ENCODE measurements around the gene LDHAL6A.
A peak's percentile ranks its signal among the peaks of the same experiment; 100 is the strongest.

LDHAL6A gene

GRCh38 chr11:18493310-18493709 is 37.7 kb downstream of the LDHAL6A start:
- peaks cover 12% of the 10 kb centered on the region for H3K36me3 ChIP-seq (ENCODE audit: control insufficient read depth, insufficient read depth, low read length)

GRCh38 chr11:18495271-18495670 is 39.6 kb downstream of the LDHAL6A start:
- Histone ChIP-seq H3K4me1 (ENCODE audit: control insufficient read depth, insufficient read depth, low read length) (no peaks in the 10 kb centered on the region), H3K27ac (ENCODE audit: low read depth, low read length) (no peak overlapping the region), H3K27me3 (ENCODE audit: control insufficient read depth, insufficient read depth, low read length) (no peaks in the 10 kb centered on the region), H3K36me3 (ENCODE audit: control insufficient read depth, insufficient read depth, low read length) (peaks cover 6% of the 10 kb centered on the region), H3K9ac (ENCODE audit: low read length) (no peak overlapping the region), H3K4me3 (ENCODE audit: low read length) (no peak overlapping the region)

More at GRCh38 chr11:18493310-18493709, 37.7 kb downstream of the LDHAL6A start:
- H3K27ac ChIP-seq (ENCODE audit: low read depth, low read length) = no peak overlapping the region
- no peaks in the 10 kb centered on the region for H3K4me1 ChIP-seq (ENCODE audit: control insufficient read depth, insufficient read depth, low read length)
- H3K27me3 ChIP-seq (ENCODE audit: control insufficient read depth, insufficient read depth, low read length) = no peaks in the 10 kb centered on the region
- H3K4me3 ChIP-seq (ENCODE audit: low read length) = no peak overlapping the region
- no peak overlapping the region for H3K9ac ChIP-seq (ENCODE audit: low read length)

GRCh38 chr11:18495703-18496102 is 40.0 kb downstream of the LDHAL6A start:
- peaks cover 4% of the 10 kb centered on the region for H3K36me3 ChIP-seq (ENCODE audit: control insufficient read depth, insufficient read depth, low read length)
- H3K9ac ChIP-seq (ENCODE audit: low read length) = no peak overlapping the region
- no peak overlapping the region for H3K27ac ChIP-seq (ENCODE audit: low read depth, low read length)
- H3K27me3 ChIP-seq (ENCODE audit: control insufficient read depth, insufficient read depth, low read length) = no peaks in the 10 kb centered on the region
- H3K4me1 ChIP-seq (ENCODE audit: control insufficient read depth, insufficient read depth, low read length) = no peaks in the 10 kb centered on the region
- H3K4me3 ChIP-seq (ENCODE audit: low read length) = no peak overlapping the region

- no peak overlapping the region for H3K27ac ChIP-seq (ENCODE audit: low read depth, low read length)
- peaks cover 9% of the 10 kb centered on the region for H3K36me3 ChIP-seq (ENCODE audit: control insufficient read depth, insufficient read depth, low read length)
- no peaks in the 10 kb centered on the region for H3K4me1 ChIP-seq (ENCODE audit: control insufficient read depth, insufficient read depth, low read length)
- no peak overlapping the region for H3K9ac ChIP-seq (ENCODE audit: low read length)
- no peaks in the 10 kb centered on the region for H3K27me3 ChIP-seq (ENCODE audit: control insufficient read depth, insufficient read depth, low read length)
- H3K4me3 ChIP-seq (ENCODE audit: low read length) = no peak overlapping the region
Measured at GRCh38 chr11:18498039-18498438, 42.4 kb downstream of the LDHAL6A start.

- no peak overlapping the region for H3K9ac ChIP-seq (ENCODE audit: low read length)
- peaks cover 8% of the 10 kb centered on the region for H3K36me3 ChIP-seq (ENCODE audit: control insufficient read depth, insufficient read depth, low read length)
- no peaks in the 10 kb centered on the region for H3K4me1 ChIP-seq (ENCODE audit: control insufficient read depth, insufficient read depth, low read length)
- no peaks in the 10 kb centered on the region for H3K27me3 ChIP-seq (ENCODE audit: control insufficient read depth, insufficient read depth, low read length)
- H3K4me3 ChIP-seq (ENCODE audit: low read length) = no peak overlapping the region
- no peak overlapping the region for H3K27ac ChIP-seq (ENCODE audit: low read depth, low read length)
Measured at GRCh38 chr11:18501629-18502028, 46.0 kb downstream of the LDHAL6A start.

- peaks cover 9% of the 10 kb centered on the region for H3K36me3 ChIP-seq (ENCODE audit: control insufficient read depth, insufficient read depth, low read length)
- H3K4me3 ChIP-seq (ENCODE audit: low read length) = no peak overlapping the region
- H3K27ac ChIP-seq (ENCODE audit: low read depth, low read length) = no peak overlapping the region
Measured at GRCh38 chr11:18502352-18502751, 46.7 kb downstream of the LDHAL6A start.

GRCh38 chr11:18521122-18521521 is 65.5 kb downstream of the LDHAL6A start:
- Histone ChIP-seq H3K4me3 (ENCODE audit: low read length) (no peak overlapping the region), H3K27ac (ENCODE audit: low read depth, low read length) (no peak overlapping the region), H3K4me1 (ENCODE audit: control insufficient read depth, insufficient read depth, low read length) (no peaks in the 10 kb centered on the region), H3K27me3 (ENCODE audit: control insufficient read depth, insufficient read depth, low read length) (no peaks in the 10 kb centered on the region), H3K36me3 (ENCODE audit: control insufficient read depth, insufficient read depth, low read length) (peaks cover 5% of the 10 kb centered on the region), H3K9ac (ENCODE audit: low read length) (no peak overlapping the region)

More at GRCh38 chr11:18502352-18502751, 46.7 kb downstream of the LDHAL6A start:
- Histone ChIP-seq H3K9ac (ENCODE audit: low read length) (no peak overlapping the region), H3K4me1 (ENCODE audit: control insufficient read depth, insufficient read depth, low read length) (no peaks in the 10 kb centered on the region), H3K27me3 (ENCODE audit: control insufficient read depth, insufficient read depth, low read length) (no peaks in the 10 kb centered on the region)

GRCh38 chr11:18522388-18522787 is 66.7 kb downstream of the LDHAL6A start:
- H3K27me3 ChIP-seq (ENCODE audit: control insufficient read depth, insufficient read depth, low read length) = no peaks in the 10 kb centered on the region
- no peak overlapping the region for H3K9ac ChIP-seq (ENCODE audit: low read length)
- no peak overlapping the region for H3K27ac ChIP-seq (ENCODE audit: low read depth, low read length)
- H3K4me3 ChIP-seq (ENCODE audit: low read length) = no peak overlapping the region
- H3K4me1 ChIP-seq (ENCODE audit: control insufficient read depth, insufficient read depth, low read length) = peaks cover 2% of the 10 kb centered on the region
- H3K36me3 ChIP-seq (ENCODE audit: control insufficient read depth, insufficient read depth, low read length) = peaks cover 5% of the 10 kb centered on the region

GRCh38 chr11:18523084-18523483 is 67.4 kb downstream of the LDHAL6A start:
- no peak overlapping the region for H3K9ac ChIP-seq (ENCODE audit: low read length)
- H3K4me3 ChIP-seq (ENCODE audit: low read length) = no peak overlapping the region
- H3K4me1 ChIP-seq (ENCODE audit: control insufficient read depth, insufficient read depth, low read length) = peaks cover 5% of the 10 kb centered on the region
- peaks cover 5% of the 10 kb centered on the region for H3K36me3 ChIP-seq (ENCODE audit: control insufficient read depth, insufficient read depth, low read length)
- no peaks in the 10 kb centered on the region for H3K27me3 ChIP-seq (ENCODE audit: control insufficient read depth, insufficient read depth, low read length)
- H3K27ac ChIP-seq (ENCODE audit: low read depth, low read length) = no peak overlapping the region

- peaks cover 2% of the 10 kb centered on the region for H3K36me3 ChIP-seq (ENCODE audit: control insufficient read depth, insufficient read depth, low read length)
- no peak overlapping the region for H3K27ac ChIP-seq (ENCODE audit: low read depth, low read length)
- peaks cover 5% of the 10 kb centered on the region for H3K4me1 ChIP-seq (ENCODE audit: control insufficient read depth, insufficient read depth, low read length)
Measured at GRCh38 chr11:18524248-18524647, 68.6 kb downstream of the LDHAL6A start.

GRCh38 chr11:18526130-18526520 is 70.5 kb downstream of the LDHAL6A start:
- Histone ChIP-seq H3K27me3 (ENCODE audit: control insufficient read depth, insufficient read depth, low read length) (no peaks in the 10 kb centered on the region), H3K27ac (ENCODE audit: low read depth, low read length) (peak overlapping the region; percentile 98), H3K4me1 (ENCODE audit: control insufficient read depth, insufficient read depth, low read length) (peaks cover 5% of the 10 kb centered on the region)

More at GRCh38 chr11:18524248-18524647, 68.6 kb downstream of the LDHAL6A start:
- Histone ChIP-seq H3K9ac (ENCODE audit: low read length) (no peak overlapping the region), H3K4me3 (ENCODE audit: low read length) (no peak overlapping the region), H3K27me3 (ENCODE audit: control insufficient read depth, insufficient read depth, low read length) (no peaks in the 10 kb centered on the region)

GRCh38 chr11:18526521-18527296 is 71.1 kb downstream of the LDHAL6A start, which contains the start of gene TSG101:
TSG101 (minus strand) TSS chr11:18526942; CDS start chr11:18526816, 126 bp downstream.
- Histone ChIP-seq H3K9ac (ENCODE audit: low read length) (peak within 1 kb of the TSS; percentile 99), H3K27me3 (ENCODE audit: control insufficient read depth, insufficient read depth, low read length) (no peaks in the 10 kb centered on the region), H3K27ac (ENCODE audit: low read depth, low read length) (peak within 1 kb of the TSS; percentile 98), H3K36me3 (ENCODE audit: control insufficient read depth, insufficient read depth, low read length) (peaks cover 2% of the 10 kb centered on the region), H3K4me1 (ENCODE audit: control insufficient read depth, insufficient read depth, low read length) (peaks cover 5% of the 10 kb centered on the region), H3K4me3 (ENCODE audit: low read length) (peak within 1 kb of the TSS; percentile 99)

More at GRCh38 chr11:18526130-18526520, 70.5 kb downstream of the LDHAL6A start:
- H3K9ac ChIP-seq (ENCODE audit: low read length) = peak overlapping the region; percentile 99
- H3K4me3 ChIP-seq (ENCODE audit: low read length) = peak overlapping the region; percentile 99
- H3K36me3 ChIP-seq (ENCODE audit: control insufficient read depth, insufficient read depth, low read length) = peaks cover 2% of the 10 kb centered on the region

GRCh38 chr11:18527512-18527911 is 71.9 kb downstream of the LDHAL6A start:
- Histone ChIP-seq H3K27me3 (ENCODE audit: control insufficient read depth, insufficient read depth, low read length) (no peaks in the 10 kb centered on the region), H3K27ac (ENCODE audit: low read depth, low read length) (peak overlapping the region; percentile 98), H3K4me3 (ENCODE audit: low read length) (peak overlapping the region; percentile 99), H3K36me3 (ENCODE audit: control insufficient read depth, insufficient read depth, low read length) (peaks cover 2% of the 10 kb centered on the region), H3K4me1 (ENCODE audit: control insufficient read depth, insufficient read depth, low read length) (peaks cover 5% of the 10 kb centered on the region), H3K9ac (ENCODE audit: low read length) (peak overlapping the region; percentile 99)

Data from rectal smooth muscle tissue (tissue), 1 donor.